ENCODE measurements around the gene NGDN.

Gene NGDN

GRCh38 chr14:23470947-23471346 is 1.4 kb downstream of the NGDN start:
- DNase-seq (ENCODE audit: low spot score), result no peak

- DNase-seq (ENCODE audit: low spot score), result peak; percentile 53
Observed at GRCh38 chr14:23478109-23478759, 8.7 kb downstream of the NGDN start.

GRCh38 chr14:23481362-23481970 is 12.0 kb downstream of the NGDN start:
- no peak for DNase-seq (ENCODE audit: low spot score)

- no peak for DNase-seq (ENCODE audit: low spot score)
Observed at GRCh38 chr14:23481979-23482822, 12.7 kb downstream of the NGDN start.

- DNase-seq (ENCODE audit: low spot score), result no peak
Observed at GRCh38 chr14:23482823-23483148, 13.3 kb downstream of the NGDN start.

- DNase-seq (ENCODE audit: low spot score), result peak; percentile 90
Observed at GRCh38 chr14:23483236-23483854, 13.8 kb downstream of the NGDN start.

GRCh38 chr14:23485326-23485725 is 15.8 kb downstream of the NGDN start:
- no peak for DNase-seq (ENCODE audit: low spot score)

- no peak for DNase-seq (ENCODE audit: low spot score)
Observed at GRCh38 chr14:23486036-23486435, 16.5 kb downstream of the NGDN start.

GRCh38 chr14:23487216-23487615 is 17.7 kb downstream of the NGDN start:
- DNase-seq (ENCODE audit: low spot score), result peak; percentile 46

- no peak for DNase-seq (ENCODE audit: low spot score)
Observed at GRCh38 chr14:23492618-23493272, 23.2 kb downstream of the NGDN start.

GRCh38 chr14:23494223-23494622 is 24.7 kb downstream of the NGDN start:
- no peak for DNase-seq (ENCODE audit: low spot score)

GRCh38 chr14:23512156-23512555 is 42.7 kb downstream of the NGDN start:
- peak; percentile 75 for DNase-seq (ENCODE audit: low spot score)

GRCh38 chr14:23513005-23513817 is 43.7 kb downstream of the NGDN start:
- DNase-seq (ENCODE audit: low spot score), result peak; percentile 90

- no peak for DNase-seq (ENCODE audit: low spot score)
Observed at GRCh38 chr14:23513818-23514643, 44.5 kb downstream of the NGDN start.

- no peak for DNase-seq (ENCODE audit: low spot score)
Observed at GRCh38 chr14:23514644-23514957, 45.1 kb downstream of the NGDN start.

- no peak for DNase-seq (ENCODE audit: low spot score)
Observed at GRCh38 chr14:23517650-23518326, 48.3 kb downstream of the NGDN start.

GRCh38 chr14:23518709-23519108 is 49.2 kb downstream of the NGDN start:
- DNase-seq (ENCODE audit: low spot score), result no peak

GRCh38 chr14:23520899-23521533 is 51.5 kb downstream of the NGDN start:
- DNase-seq (ENCODE audit: low spot score), result no peak

- DNase-seq (ENCODE audit: low spot score), result no peak
Observed at GRCh38 chr14:23521785-23522640, 52.5 kb downstream of the NGDN start.

Measured in D341Med (cell line).